Measurements from ENCODE around the gene TMEM127.

TMEM127 gene

DNA sequence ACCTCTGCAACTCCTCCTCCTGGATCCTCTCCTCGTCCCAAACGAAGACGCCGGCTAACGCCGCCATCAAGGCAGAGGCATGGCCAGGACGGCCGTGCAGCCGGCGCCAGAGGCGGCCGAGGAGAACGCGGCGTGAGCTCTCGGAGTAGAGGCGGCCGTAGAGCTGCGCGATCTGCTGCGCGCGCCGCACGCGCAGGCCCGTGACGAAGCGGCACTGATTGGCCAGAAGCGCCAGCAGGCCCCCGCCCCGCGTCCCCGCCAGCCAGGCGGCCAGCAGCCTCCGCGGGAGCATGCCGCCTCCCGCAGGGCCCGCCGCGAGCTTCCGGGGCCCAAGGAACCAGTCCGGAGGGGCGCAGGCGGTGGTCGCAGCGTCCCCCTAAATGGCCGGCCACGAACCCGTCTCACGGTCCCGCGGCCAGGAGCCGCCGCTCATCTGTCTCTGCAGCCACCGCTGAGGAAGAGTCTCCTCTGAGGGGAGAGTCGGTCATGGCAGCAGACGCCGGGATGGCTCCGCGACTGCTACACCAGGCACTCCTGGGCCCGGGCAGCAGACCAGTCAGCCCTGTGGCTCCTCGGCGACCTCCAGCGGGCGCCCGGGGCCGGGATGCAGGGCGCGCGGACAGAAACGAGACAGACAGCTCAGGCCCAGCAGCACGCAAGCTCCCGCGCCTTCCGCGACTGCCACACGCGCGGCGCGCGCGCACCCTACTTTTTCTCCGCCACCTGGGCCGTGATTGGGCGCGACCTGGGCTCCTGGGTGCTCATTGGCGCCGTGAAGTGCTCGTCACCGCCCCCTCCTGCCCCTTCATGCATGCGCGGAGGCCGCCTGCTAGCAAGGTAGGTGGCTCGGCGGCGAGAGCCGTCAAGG, 57.4 kb downstream of the TMEM127 start, which contains the start of gene STARD7:
TSS of gene STARD7 (minus strand) at position 685 of the 868 bp plus-strand sequence. CDS start at position 292, 393 bp downstream.
- no peaks in the 10 kb centered on the region for H3K27me3 ChIP-seq (ENCODE audit: control insufficient read depth in 1 of 2, insufficient read depth in 2 of 2, low read length in 2 of 2)
- peak within 1 kb of the TSS; percentile 60 to 85 for H3K4me3 ChIP-seq (ENCODE audit: low read depth in 1 of 2, low read length in 2 of 2)
- H3K36me3 ChIP-seq (ENCODE audit: control insufficient read depth in 1 of 2, insufficient read depth in 2 of 2, low read length in 2 of 2): no peaks in the 10 kb centered on the region
- H3K9me3 ChIP-seq (ENCODE audit: control insufficient read depth in 1 of 2, low read length in 2 of 2): no peaks in the 10 kb centered on the region
- H3K27ac ChIP-seq (ENCODE audit: low read depth, low read length): peak within 1 kb of the TSS; percentile 93
- H3K9ac ChIP-seq (ENCODE audit: low read depth in 1 of 2, low read length in 2 of 2): peak within 1 kb of the TSS; percentile 59 to 87
- H3K4me1 ChIP-seq (ENCODE audit: control insufficient read depth in 1 of 2, insufficient read depth in 2 of 2, low read length in 2 of 2): peaks cover 48 to 55% of the 10 kb centered on the region in 2 donors

DNA sequence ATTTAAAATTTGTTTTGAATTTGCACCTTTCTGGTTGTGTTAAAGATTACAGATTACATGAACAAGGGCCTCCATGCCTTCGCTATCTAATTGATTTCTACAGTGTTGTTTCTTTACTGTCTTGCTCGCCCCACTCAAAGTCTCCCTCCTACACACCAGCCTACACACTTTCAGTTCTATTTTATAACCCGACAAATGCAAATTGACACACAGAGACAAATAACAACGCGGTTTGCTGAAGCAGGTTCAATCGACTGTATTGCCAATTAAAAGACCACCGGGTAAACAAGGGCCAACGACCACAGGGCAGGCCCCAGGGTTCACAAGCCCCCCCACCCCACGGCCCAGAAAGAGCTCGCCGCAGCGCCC, 58.0 kb downstream of the TMEM127 start:
- Histone ChIP-seq H3K4me1 (ENCODE audit: control insufficient read depth in 1 of 2, insufficient read depth in 2 of 2, low read length in 2 of 2) (peaks cover 55 to 61% of the 10 kb centered on the region in 2 donors), H3K9ac (ENCODE audit: low read depth in 1 of 2, low read length in 2 of 2) (peak overlapping the region; percentile 59 to 87), H3K4me3 (ENCODE audit: low read depth in 1 of 2, low read length in 2 of 2) (peak overlapping the region; percentile 60 to 85)

GRCh38 chr2:96207073-96207773, 58.6 kb downstream of the TMEM127 start:
- H3K4me3 ChIP-seq (ENCODE audit: low read depth in 1 of 2, low read length in 2 of 2): peak overlapping the region; percentile 60 to 85
- peak overlapping the region; percentile 93 for H3K27ac ChIP-seq (ENCODE audit: low read depth, low read length)
- H3K9me3 ChIP-seq (ENCODE audit: control insufficient read depth in 1 of 2, low read length in 2 of 2): no peaks in the 10 kb centered on the region
- peak overlapping the region; percentile 59 to 87 for H3K9ac ChIP-seq (ENCODE audit: low read depth in 1 of 2, low read length in 2 of 2)
- peaks cover 58 to 67% of the 10 kb centered on the region in 2 donors for H3K4me1 ChIP-seq (ENCODE audit: control insufficient read depth in 1 of 2, insufficient read depth in 2 of 2, low read length in 2 of 2)
- no peaks in the 10 kb centered on the region for H3K27me3 ChIP-seq (ENCODE audit: control insufficient read depth in 1 of 2, insufficient read depth in 2 of 2, low read length in 2 of 2)
- H3K36me3 ChIP-seq (ENCODE audit: control insufficient read depth in 1 of 2, insufficient read depth in 2 of 2, low read length in 2 of 2): no peaks in the 10 kb centered on the region

More for the DNA sequence above, 58.0 kb downstream of the TMEM127 start:
- H3K27me3 ChIP-seq (ENCODE audit: control insufficient read depth in 1 of 2, insufficient read depth in 2 of 2, low read length in 2 of 2): no peaks in the 10 kb centered on the region
- H3K36me3 ChIP-seq (ENCODE audit: control insufficient read depth in 1 of 2, insufficient read depth in 2 of 2, low read length in 2 of 2): no peaks in the 10 kb centered on the region
- peak overlapping the region; percentile 93 for H3K27ac ChIP-seq (ENCODE audit: low read depth, low read length)
- no peaks in the 10 kb centered on the region for H3K9me3 ChIP-seq (ENCODE audit: control insufficient read depth in 1 of 2, low read length in 2 of 2)

DNA sequence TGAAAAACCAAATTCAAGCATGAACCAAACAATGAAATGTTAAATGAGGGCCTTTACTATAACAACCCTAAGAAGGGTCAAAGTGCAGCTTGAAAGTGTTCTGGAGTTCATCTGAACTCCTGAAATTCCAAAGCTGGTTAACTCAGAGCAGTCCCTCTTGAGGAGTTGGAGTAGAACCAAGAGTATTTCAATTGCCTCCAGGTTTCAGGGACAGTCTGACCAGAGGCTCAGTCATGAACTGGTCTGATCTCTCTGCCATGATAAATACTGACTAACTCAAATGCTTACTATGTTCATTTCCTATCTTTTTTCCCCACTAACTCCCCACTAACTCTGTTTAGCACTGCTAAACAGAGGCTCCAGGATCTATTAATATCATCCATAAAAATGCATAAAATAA, 59.9 kb downstream of the TMEM127 start:
- Histone ChIP-seq H3K4me3 (ENCODE audit: low read depth in 1 of 2, low read length in 2 of 2) (peak overlapping the region; percentile 50), H3K4me1 (ENCODE audit: control insufficient read depth in 1 of 2, insufficient read depth in 2 of 2, low read length in 2 of 2) (peaks cover 68 to 74% of the 10 kb centered on the region in 2 donors), H3K9me3 (ENCODE audit: control insufficient read depth in 1 of 2, low read length in 2 of 2) (no peaks in the 10 kb centered on the region), H3K9ac (ENCODE audit: low read depth in 1 of 2, low read length in 2 of 2) (peak overlapping the region in 1 of 2 donors; percentile 15), H3K27ac (ENCODE audit: low read depth, low read length) (no peak overlapping the region), H3K27me3 (ENCODE audit: control insufficient read depth in 1 of 2, insufficient read depth in 2 of 2, low read length in 2 of 2) (no peaks in the 10 kb centered on the region), H3K36me3 (ENCODE audit: control insufficient read depth in 1 of 2, insufficient read depth in 2 of 2, low read length in 2 of 2) (no peaks in the 10 kb centered on the region)

- peak overlapping the region; percentile 15 to 50 for H3K4me3 ChIP-seq (ENCODE audit: low read depth in 1 of 2, low read length in 2 of 2)
- no peaks in the 10 kb centered on the region for H3K36me3 ChIP-seq (ENCODE audit: control insufficient read depth in 1 of 2, insufficient read depth in 2 of 2, low read length in 2 of 2)
- H3K27ac ChIP-seq (ENCODE audit: low read depth, low read length): no peak overlapping the region
- H3K4me1 ChIP-seq (ENCODE audit: control insufficient read depth in 1 of 2, insufficient read depth in 2 of 2, low read length in 2 of 2): peaks cover 69 to 77% of the 10 kb centered on the region in 2 donors
- H3K9me3 ChIP-seq (ENCODE audit: control insufficient read depth in 1 of 2, low read length in 2 of 2): no peaks in the 10 kb centered on the region
- H3K9ac ChIP-seq (ENCODE audit: low read depth in 1 of 2, low read length in 2 of 2): no peak overlapping the region
- H3K27me3 ChIP-seq (ENCODE audit: control insufficient read depth in 1 of 2, insufficient read depth in 2 of 2, low read length in 2 of 2): no peaks in the 10 kb centered on the region
These were observed 60.8 kb downstream of the TMEM127 start for GRCh38 chr2:96204836-96205624.

GRCh38 chr2:96203130-96204028, 62.4 kb downstream of the TMEM127 start:
- H3K9me3 ChIP-seq (ENCODE audit: control insufficient read depth in 1 of 2, low read length in 2 of 2): no peaks in the 10 kb centered on the region
- no peaks in the 10 kb centered on the region for H3K27me3 ChIP-seq (ENCODE audit: control insufficient read depth in 1 of 2, insufficient read depth in 2 of 2, low read length in 2 of 2)
- H3K36me3 ChIP-seq (ENCODE audit: control insufficient read depth in 1 of 2, insufficient read depth in 2 of 2, low read length in 2 of 2): peaks cover 0 to under 1% of the 10 kb centered on the region in 2 donors
- peaks cover 67 to 76% of the 10 kb centered on the region in 2 donors for H3K4me1 ChIP-seq (ENCODE audit: control insufficient read depth in 1 of 2, insufficient read depth in 2 of 2, low read length in 2 of 2)
- H3K9ac ChIP-seq (ENCODE audit: low read depth in 1 of 2, low read length in 2 of 2): peak overlapping the region; percentile 20 to 43
- H3K4me3 ChIP-seq (ENCODE audit: low read depth in 1 of 2, low read length in 2 of 2): peak overlapping the region; percentile 53 to 59
- H3K27ac ChIP-seq (ENCODE audit: low read depth, low read length): peak overlapping the region; percentile 17

DNA sequence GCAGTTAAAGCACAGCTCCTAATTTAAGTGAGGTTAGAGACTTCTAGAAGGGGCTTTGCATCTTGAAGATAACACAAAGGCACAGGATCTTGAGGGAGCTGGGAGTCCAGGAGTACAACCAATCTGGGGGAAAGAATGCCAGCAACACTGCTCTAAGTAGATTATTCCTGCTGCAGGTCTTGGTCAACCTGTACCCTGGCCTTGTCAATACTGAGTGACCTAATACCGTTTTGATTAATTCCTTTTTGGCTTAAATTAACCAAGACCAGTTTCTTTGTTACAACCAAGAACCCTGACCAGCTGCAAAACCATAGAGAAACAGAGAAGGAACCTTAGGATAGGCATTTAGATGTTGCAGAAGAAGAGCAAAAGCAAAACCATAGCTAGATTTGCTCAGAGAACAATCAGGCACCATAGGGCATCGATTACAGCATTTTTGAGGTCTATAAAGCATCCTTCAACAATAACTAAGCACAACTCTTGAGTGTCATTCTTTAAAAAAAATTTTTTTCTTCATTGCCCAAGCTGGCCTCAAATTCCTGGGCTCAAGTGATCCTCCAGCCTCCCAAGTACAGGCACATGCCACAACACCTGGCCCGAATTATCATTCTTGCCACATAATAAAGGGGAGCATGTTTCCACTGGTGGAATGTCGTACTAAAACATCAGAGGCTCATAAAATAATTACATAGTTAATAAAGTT, 63.5 kb downstream of the TMEM127 start:
- Histone ChIP-seq H3K9me3 (ENCODE audit: control insufficient read depth in 1 of 2, low read length in 2 of 2) (no peaks in the 10 kb centered on the region), H3K4me3 (ENCODE audit: low read depth in 1 of 2, low read length in 2 of 2) (peak overlapping the region in 1 of 2 donors; percentile 28), H3K36me3 (ENCODE audit: control insufficient read depth in 1 of 2, insufficient read depth in 2 of 2, low read length in 2 of 2) (peaks cover 0 to 2% of the 10 kb centered on the region in 2 donors), H3K27ac (ENCODE audit: low read depth, low read length) (no peak overlapping the region), H3K27me3 (ENCODE audit: control insufficient read depth in 1 of 2, insufficient read depth in 2 of 2, low read length in 2 of 2) (no peaks in the 10 kb centered on the region), H3K4me1 (ENCODE audit: control insufficient read depth in 1 of 2, insufficient read depth in 2 of 2, low read length in 2 of 2) (peaks cover 63 to 74% of the 10 kb centered on the region in 2 donors), H3K9ac (ENCODE audit: low read depth in 1 of 2, low read length in 2 of 2) (no peak overlapping the region)

- no peaks in the 10 kb centered on the region for H3K27me3 ChIP-seq (ENCODE audit: control insufficient read depth in 1 of 2, insufficient read depth in 2 of 2, low read length in 2 of 2)
- no peak overlapping the region for H3K27ac ChIP-seq (ENCODE audit: low read depth, low read length)
- no peaks in the 10 kb centered on the region for H3K9me3 ChIP-seq (ENCODE audit: control insufficient read depth in 1 of 2, low read length in 2 of 2)
- no peak overlapping the region for H3K4me3 ChIP-seq (ENCODE audit: low read depth in 1 of 2, low read length in 2 of 2)
- peaks cover 54 to 67% of the 10 kb centered on the region in 2 donors for H3K4me1 ChIP-seq (ENCODE audit: control insufficient read depth in 1 of 2, insufficient read depth in 2 of 2, low read length in 2 of 2)
- no peak overlapping the region for H3K9ac ChIP-seq (ENCODE audit: low read depth in 1 of 2, low read length in 2 of 2)
- peaks cover 0 to 2% of the 10 kb centered on the region in 2 donors for H3K36me3 ChIP-seq (ENCODE audit: control insufficient read depth in 1 of 2, insufficient read depth in 2 of 2, low read length in 2 of 2)
These were observed 64.5 kb downstream of the TMEM127 start for GRCh38 chr2:96201338-96201737.
